ENCODE measurements around the gene GALNT4.

Gene GALNT4

DNA sequence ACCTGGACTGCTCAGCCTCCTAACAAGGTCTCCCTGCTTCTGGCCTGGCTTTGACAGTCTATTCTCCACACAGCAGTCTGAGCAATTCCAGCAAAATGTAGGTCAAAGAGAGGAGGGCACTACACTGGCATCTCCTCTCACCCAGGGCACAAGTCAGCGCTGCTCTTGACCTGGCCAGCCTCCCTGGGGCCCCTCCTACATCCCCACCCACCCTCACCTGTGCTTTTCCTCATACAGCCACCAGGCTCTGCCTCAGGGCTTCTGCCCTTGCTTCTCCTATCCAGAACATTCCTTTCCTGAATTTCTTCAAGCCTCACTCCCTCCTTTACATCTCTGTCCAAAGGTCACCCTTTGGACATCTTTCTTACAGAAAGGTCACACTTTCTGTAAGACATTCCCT lies 33.7 kb downstream of the GALNT4 start:
- DNase-seq, result no peak

DNA sequence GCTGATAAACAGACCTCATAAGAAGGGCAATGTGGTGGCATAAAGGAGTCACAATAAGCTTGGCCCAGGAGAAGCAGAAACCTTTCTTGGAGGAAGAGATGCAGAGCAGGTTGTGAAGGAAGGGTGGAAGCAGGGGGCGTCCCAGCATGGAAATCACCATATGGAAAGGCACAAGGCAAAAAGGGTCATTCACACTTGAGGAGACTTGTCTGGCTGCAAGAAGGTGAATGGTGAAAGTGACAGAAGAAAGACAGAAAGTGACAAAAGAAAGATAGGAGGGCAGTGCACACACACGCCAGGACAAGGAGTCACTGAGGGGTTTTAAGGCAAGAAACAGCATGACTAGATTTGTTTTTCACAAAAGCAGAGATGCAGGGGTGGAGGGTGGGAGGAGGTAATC lies 38.3 kb downstream of the GALNT4 start:
- no peak for DNase-seq

DNA sequence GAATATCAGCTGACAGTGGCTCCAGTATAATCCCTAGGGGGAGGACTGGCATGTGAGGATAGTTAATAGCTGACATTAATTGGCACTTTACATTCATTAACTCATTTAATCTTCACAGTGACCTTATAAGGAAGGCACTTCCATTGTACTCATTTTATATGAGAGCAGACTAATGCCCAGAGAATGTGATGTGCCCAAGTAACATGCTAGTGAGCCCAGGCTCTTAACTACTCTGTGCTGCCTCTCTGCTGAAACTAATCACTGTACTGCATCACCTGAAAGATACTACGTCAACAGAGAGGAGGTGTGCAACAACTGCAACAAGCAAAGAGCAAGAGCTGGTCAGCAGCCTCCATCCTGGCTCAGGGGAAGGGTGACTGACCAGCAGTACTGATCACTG lies 40.1 kb downstream of the GALNT4 start:
- DNase-seq, result no peak

DNA sequence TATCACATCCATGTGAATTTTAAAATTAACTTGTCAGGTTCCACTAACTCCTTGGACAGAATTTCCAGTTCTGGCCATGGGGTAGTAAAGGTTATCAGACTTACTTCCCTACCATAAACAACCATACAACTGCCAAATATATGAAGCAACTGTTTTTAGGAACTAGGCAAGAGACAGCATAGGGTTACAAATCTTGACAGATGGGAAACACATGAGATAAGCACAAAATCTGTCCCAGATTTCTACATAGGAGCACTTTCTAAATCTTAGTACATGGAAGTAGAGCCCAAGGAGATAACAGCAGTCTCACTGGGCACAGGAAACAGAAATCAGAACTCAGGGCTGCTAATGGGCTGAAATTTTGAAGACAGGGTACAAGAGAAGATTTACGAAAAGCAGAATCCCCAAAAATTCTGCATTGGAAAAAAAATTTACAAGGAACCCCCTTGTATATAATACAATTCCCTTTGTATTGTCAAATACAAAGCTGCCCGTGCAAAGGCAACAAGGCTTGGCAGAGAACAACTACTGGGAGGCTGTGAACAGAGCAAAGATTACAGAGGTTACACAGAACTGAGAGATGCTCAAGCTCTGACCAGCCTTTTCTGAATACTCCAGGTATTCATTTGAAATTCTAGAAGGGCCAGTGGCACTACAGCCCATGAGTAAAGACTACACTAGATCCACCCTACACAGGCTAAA lies 43.2 kb downstream of the GALNT4 start:
- DNase-seq, result no peak

DNA sequence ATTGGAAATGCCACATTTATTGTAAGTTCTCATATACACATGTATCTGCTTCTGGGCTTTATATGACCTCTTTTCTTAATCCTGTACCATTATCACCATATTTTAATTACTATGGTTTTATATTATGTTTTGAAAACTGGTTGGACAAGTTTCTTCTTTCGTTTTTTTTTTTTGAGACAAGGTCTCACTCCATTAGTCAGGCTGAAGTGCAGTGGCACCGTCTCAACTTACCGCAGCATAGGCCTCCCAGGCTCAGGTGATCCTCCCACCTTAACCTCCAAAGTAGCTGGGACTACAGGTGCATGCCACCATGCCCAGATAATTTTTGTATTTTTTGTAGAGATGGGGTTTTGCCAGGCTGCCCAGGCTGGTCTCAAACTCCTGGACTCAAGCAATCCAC lies 44.6 kb downstream of the GALNT4 start:
- no peak for DNase-seq

DNA sequence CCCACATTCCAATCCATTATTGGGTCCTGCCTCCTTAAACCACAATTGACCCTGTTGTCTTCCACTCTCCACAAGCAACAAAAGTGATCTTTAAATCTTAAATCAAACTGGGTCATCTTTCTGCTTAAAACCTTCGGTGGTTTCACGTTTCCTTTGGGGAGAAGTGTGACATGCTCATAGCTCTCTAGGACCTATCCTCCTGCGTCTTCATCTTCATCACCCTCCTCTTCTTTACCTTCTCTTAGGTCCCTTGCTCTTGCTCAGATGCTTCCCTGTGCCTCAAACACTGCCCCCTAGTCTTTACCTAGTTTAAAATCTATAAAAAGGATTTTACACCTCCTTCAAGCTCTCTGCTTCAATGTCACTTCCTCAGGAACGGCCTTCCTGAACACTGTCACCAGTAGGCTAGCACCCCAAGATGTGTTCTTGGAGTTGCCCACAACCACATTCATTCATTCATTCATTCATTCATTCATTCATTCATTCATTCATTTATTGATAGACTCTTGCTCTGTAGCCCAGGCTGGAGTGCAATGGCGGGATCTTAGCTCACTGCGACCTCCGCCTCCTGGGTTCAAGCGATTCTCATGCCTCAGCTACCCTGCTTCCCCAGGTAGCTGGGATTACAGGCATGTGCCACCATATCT lies 46.8 kb downstream of the GALNT4 start:
- no peak for DNase-seq

DNA sequence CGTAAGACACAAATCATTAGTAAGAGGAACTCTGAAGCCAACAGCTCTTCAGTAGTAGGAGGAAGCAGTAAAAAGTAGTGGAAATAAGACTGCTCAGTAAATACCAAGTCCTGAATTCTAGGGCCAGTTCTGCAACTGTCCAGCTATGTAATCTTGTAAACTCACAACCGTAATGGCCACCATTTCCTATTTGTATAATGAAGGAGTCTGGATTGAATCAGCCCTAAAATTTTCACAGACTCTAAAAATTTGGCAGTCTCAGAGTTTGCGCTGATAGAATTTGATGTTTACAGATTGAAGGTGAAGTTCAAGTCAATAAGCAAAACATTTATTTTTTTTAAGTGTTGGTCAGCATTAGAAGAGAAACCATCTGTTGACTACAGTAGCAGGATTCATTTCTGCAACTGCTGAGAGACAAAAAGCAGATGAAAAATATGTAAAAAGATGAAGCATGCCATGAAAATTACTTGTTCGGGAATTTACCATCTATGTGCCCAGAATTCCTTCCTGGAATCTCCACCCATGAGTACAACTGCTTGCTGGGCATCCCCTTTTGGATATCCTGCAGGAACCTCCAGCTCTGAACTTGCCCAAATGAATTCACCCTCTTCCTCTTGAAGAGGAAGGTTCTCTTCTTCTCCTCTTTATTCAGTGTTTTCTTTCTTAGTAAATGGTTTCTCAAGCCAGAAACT lies 47.5 kb downstream of the GALNT4 start:
- DNase-seq, result no peak

DNA sequence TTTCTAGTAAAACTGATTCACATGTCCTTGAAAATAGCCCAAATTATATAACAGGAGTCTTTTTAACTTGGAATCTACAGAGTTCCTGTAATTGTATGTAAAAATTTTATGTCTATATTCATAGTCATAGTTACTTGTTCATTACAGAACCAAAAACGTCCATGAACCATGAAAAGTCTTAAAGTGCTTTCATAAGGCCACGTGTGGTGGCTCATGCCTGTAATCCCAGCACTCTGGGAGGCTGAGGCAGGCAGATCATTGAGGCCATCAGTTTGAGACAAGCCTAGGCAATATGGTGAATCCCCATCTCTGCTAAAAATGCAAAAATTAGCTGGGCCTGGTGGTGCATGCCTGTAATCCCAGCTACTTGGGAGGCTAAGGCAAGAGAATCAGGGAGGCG lies 48.4 kb downstream of the GALNT4 start:
- no peak for DNase-seq

DNA sequence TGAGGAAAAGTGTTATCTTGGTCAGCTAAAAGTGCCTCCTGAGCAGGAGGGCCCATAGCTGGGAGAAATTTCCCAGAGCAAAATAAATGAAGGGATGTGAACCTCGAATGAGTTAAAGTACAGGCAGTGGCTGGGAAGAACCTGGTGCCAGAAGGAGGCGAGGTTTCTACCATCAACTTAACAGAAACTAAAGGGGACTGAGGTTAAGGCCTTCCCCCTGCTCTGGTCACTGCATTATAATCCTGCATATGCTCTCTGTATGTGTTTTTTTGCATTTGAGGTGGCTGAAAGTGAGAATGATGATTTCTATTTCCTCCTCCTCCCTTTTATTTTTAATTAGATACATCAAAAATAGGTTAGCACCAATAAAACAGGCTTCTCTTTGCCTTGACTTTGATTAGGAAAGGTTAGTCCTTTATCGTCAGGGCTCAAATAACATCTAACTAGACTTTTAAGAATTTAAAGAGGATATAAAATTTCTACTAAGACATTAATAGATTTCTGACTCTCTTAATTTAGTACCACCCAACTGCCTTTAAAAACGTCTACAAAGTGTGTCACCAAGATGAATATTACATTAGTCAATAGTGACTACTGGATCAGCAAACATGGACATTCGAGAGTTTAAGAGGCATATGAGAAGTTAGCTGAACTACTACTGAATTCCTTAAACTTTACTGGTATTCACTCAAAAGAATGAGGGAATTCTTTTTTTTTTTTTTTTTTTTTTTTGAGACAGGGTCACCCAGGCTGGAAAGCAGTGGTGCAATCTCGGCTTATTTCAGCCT lies 49.2 kb downstream of the GALNT4 start:
- no peak for DNase-seq

DNA sequence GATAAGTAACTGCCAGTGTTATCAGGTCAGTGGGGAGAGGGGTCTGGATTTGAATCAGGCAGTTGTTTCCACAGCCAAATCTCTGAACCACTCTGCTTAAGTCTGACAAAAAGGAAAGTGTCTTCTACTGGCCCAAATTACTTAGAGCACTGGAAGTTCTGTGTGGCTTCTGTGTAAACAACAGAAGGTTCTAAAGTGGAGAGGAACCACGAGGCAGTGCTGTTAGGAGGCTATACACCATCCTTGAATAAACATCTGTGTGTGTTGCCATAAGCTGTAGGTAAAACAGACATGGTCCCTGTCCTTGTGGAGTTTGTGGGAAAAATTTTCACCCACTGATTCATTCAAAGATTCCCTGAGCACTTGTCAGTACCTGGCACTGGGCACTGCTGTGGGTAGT lies 50.0 kb downstream of the GALNT4 start:
- DNase-seq, result no peak

Data from NK-92 treated with Interleukin-12 subunit alpha and Interleukin-12 subunit beta, amount 100 ng/mL, for 24 hours (cell line).